ENCODE data around the gene ASB14. TPM values are rescaled to one million over a fixed set of nuclear protein-coding genes. Genes with fewer than 3 reads are reported as not detected.

ASB14 gene
- total RNA-seq, 2 experiments from 2014 or later = not detected

DNA sequence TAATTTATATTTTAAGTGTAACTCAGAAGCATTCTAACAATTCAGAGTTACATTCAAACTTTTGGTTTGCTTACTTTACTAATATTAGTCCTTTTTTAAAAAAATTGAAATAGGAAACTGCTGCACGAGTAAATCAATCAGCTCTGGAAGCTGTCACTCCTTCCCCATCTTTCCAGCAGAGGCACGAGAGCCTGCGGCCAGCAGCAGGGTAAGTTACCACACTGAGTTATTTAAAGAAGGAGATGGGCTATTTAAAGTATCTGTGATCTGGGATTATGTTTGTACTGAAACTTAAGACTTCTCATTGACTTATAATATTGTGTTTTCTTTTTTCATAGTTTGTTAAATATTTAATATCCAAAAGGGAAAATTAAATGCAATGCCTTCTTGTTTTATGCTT lies 35.6 kb downstream of the ASB14 start:
- no peaks in the 10 kb centered on the region for H3K9me3 Mint-ChIP-seq
- CTCF ChIA-PET = no interaction called here

DNA sequence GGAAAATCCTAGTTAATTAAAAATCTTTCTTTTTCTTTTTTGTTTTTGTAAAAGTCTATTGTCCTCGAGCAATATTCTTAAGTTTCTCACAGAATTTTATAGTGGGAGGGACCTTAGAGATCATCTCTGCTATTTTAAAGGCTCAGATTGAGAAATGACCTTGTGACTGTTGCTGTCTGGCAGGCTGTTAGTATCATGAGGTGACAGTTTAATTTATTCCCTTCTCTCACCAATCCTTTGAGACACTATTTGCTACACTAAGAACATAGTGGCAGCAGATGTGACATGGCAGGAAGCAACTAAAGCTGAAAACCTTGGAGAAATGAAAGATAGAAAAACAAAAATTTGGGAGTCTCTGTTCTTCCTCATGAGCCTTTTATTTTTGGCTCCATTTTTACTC lies 40.1 kb downstream of the ASB14 start:
- Histone ChIP-seq H3K9me3 (ENCODE audit: control insufficient read depth in 1 of 2, insufficient read depth in 1 of 2, low read length in 2 of 2) (no peaks in the 10 kb centered on the region), H3K36me3 (ENCODE audit: insufficient read depth, low read length) (peaks cover 39% of the 10 kb centered on the region), H3K27ac (ENCODE audit: low read depth in 1 of 2, low read length in 2 of 2) (no peak overlapping the region), H3K27me3 (ENCODE audit: control insufficient read depth in 1 of 2, insufficient read depth in 2 of 2, low read length in 2 of 2) (no peaks in the 10 kb centered on the region), H3K4me1 (ENCODE audit: insufficient read depth, low read length) (no peaks in the 10 kb centered on the region), H3K4me3 (ENCODE audit: low read length) (no peak overlapping the region)
- ChIA-PET POLR2A (no interaction called here), CTCF (no interaction called here)
- ATAC-seq (ENCODE audit: poor library complexity) = no peak
- no peak for DNase-seq
- Mint-ChIP-seq H3K27me3 (no peaks in the 10 kb centered on the region), H3K4me3 (no peak overlapping the region), H3K36me3 (ENCODE audit: low read depth) (peaks cover 59% of the 10 kb centered on the region), H3K4me1 (ENCODE audit: low read depth) (no peaks in the 10 kb centered on the region), H3K9me3 (no peaks in the 10 kb centered on the region), H3K27ac (no peak overlapping the region)
- TF ChIP-seq, protein P1, sequence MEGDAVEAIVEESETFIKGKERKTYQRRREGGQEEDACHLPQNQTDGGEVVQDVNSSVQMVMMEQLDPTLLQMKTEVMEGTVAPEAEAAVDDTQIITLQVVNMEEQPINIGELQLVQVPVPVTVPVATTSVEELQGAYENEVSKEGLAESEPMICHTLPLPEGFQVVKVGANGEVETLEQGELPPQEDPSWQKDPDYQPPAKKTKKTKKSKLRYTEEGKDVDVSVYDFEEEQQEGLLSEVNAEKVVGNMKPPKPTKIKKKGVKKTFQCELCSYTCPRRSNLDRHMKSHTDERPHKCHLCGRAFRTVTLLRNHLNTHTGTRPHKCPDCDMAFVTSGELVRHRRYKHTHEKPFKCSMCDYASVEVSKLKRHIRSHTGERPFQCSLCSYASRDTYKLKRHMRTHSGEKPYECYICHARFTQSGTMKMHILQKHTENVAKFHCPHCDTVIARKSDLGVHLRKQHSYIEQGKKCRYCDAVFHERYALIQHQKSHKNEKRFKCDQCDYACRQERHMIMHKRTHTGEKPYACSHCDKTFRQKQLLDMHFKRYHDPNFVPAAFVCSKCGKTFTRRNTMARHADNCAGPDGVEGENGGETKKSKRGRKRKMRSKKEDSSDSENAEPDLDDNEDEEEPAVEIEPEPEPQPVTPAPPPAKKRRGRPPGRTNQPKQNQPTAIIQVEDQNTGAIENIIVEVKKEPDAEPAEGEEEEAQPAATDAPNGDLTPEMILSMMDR (IDR thresholded peaks at IDR 0.05) = no peak
- intact Hi-C loops (cut with DNase I, micrococcal nuclease) = no loop called here

More for the DNA sequence above, 35.6 kb downstream of the ASB14 start:
- Histone ChIP-seq H3K36me3 (ENCODE audit: insufficient read depth, low read length) (peaks cover 69% of the 10 kb centered on the region), H3K4me1 (ENCODE audit: insufficient read depth, low read length) (no peaks in the 10 kb centered on the region), H3K4me3 (ENCODE audit: low read length) (no peak overlapping the region), H3K27ac (ENCODE audit: low read depth in 1 of 2, low read length in 2 of 2) (no peak overlapping the region), H3K9me3 (ENCODE audit: control insufficient read depth in 1 of 2, insufficient read depth in 1 of 2, low read length in 2 of 2) (no peaks in the 10 kb centered on the region), H3K27me3 (ENCODE audit: control insufficient read depth in 1 of 2, insufficient read depth in 2 of 2, low read length in 2 of 2) (no peaks in the 10 kb centered on the region)
- Mint-ChIP-seq H3K27ac (no peak overlapping the region), H3K4me3 (no peak overlapping the region), H3K36me3 (ENCODE audit: low read depth) (peaks cover 79% of the 10 kb centered on the region), H3K4me1 (ENCODE audit: low read depth) (no peaks in the 10 kb centered on the region), H3K27me3 (no peaks in the 10 kb centered on the region)
- POLR2A ChIA-PET = no interaction called here
- no peak for ATAC-seq (ENCODE audit: poor library complexity)
- intact Hi-C loops (cut with DNase I, micrococcal nuclease) = no loop called here
- no peak for DNase-seq
- TF ChIP-seq, protein P1 (IDR thresholded peaks at IDR 0.05) = no peak

DNA sequence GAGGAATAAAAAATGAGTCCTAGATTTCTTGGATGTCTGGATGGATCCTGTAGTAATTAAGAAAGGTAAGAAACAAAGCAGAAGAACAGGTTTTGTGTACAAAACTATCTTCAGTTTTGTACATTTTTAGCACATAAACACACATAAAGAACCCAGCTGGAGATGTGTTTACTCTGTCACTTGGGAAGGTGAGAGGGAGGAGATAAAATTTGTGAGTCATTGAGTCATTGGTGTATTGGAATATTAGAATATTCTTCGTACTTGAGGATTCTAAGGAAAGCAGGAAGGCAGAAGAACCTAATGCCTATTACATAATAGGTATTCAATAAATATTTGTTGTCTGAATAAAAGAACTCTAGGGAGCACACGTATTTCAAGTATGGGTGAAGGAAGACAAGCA lies 47.5 kb downstream of the ASB14 start:
- Histone ChIP-seq H3K36me3 (ENCODE audit: insufficient read depth, low read length) (peaks cover 59% of the 10 kb centered on the region), H3K9me3 (ENCODE audit: control insufficient read depth in 1 of 2, insufficient read depth in 1 of 2, low read length in 2 of 2) (no peaks in the 10 kb centered on the region), H3K4me1 (ENCODE audit: insufficient read depth, low read length) (no peaks in the 10 kb centered on the region), H3K4me3 (ENCODE audit: low read length) (no peak overlapping the region), H3K27me3 (ENCODE audit: control insufficient read depth in 1 of 2, insufficient read depth in 2 of 2, low read length in 2 of 2) (no peaks in the 10 kb centered on the region), H3K27ac (ENCODE audit: low read depth in 1 of 2, low read length in 2 of 2) (no peak overlapping the region)
- Mint-ChIP-seq H3K27me3 (no peaks in the 10 kb centered on the region), H3K4me1 (ENCODE audit: low read depth) (no peaks in the 10 kb centered on the region), H3K36me3 (ENCODE audit: low read depth) (peaks cover 93% of the 10 kb centered on the region), H3K9me3 (no peaks in the 10 kb centered on the region), H3K4me3 (no peak overlapping the region), H3K27ac (no peak overlapping the region)
- CTCF ChIA-PET = no interaction called here
- TF ChIP-seq, protein P1 (IDR thresholded peaks at IDR 0.05) = no peak
- DNase-seq (no peak), ATAC-seq (ENCODE audit: poor library complexity) (no peak)
- POLR2A ChIA-PET = no interaction called here
- intact Hi-C loops (cut with DNase I, micrococcal nuclease) = no loop called here

All from CD4-positive, alpha-beta T cell (primary cell).